ENCODE measurements around the gene MORC4. TPM values are rescaled to one million over a fixed set of nuclear protein-coding genes. Genes with fewer than 3 reads are reported as not detected.

MORC4 gene
- total RNA-seq (2022; extraction: Qiagen RNA extraction), result 28.7 to 42.6 TPM (median 30.1 TPM) in 5 replicates

DNA sequence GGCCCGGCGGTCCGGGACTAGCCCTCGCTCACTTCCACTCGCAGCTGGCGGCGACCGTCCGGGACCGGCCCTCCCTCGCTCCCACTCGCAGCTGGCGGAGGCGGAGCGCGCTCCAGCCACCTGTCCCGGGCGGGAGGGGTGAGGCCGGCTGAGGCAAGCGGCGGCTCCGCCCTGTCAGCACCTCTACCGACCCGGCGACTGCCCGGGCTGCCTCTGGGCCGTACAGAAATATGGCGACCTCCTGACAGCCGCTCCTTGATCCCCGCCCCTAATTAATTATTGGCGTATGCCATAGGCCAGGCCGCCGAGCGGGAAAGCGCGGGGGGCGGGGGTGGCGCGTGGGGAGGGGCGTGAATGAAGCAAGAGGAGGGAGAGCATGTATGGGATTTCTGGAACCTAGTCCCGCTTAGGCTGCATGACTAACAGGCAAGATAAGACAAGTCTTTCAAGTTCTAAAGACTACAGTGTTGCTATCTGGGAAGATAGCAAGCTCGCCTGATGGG, at the start of gene MORC4:
MORC4 (minus strand) TSS at position 200 of the 503 bp plus-strand sequence. CDS start 243 bp downstream, outside the sequence.

GRCh38 chrX:106919932-106920452, 80.0 kb downstream of the MORC4 start, which contains the start of gene CLDN2:
Gene CLDN2 (plus strand): TSS chrX:106920402. CDS start chrX:106928229, 7,827 bp downstream.

GRCh38 chrX:106903291-106903824, 96.7 kb downstream of the MORC4 start, which contains the start of gene RIPPLY1:
Gene RIPPLY1 (minus strand): TSS chrX:106903341. CDS start chrX:106903287, 54 bp downstream.

Other genes with a start within 250 kb of the MORC4 start
- gene TBC1D8B, start 197.5 kb downstream of the MORC4 start, total RNA-seq (2022; extraction: Qiagen RNA extraction), result 0.75 to 1.7 TPM (median 1.1 TPM) in 5 replicates
- 0.10 to 0.12 TPM in 2 of 5 replicates, not detected in the others for gene RIPPLY1, start 96.9 kb downstream of the MORC4 start, total RNA-seq (2022; extraction: Qiagen RNA extraction)
- 5.8 to 7.4 TPM (median 7.3 TPM) in 5 replicates for gene CLDN2, start 79.8 kb downstream of the MORC4 start, total RNA-seq (2022; extraction: Qiagen RNA extraction)
- gene RBM41, start 118.6 kb upstream of the MORC4 start, total RNA-seq (2022; extraction: Qiagen RNA extraction), result 7.1 to 11.0 TPM (median 9.4 TPM) in 5 replicates
- 13.4 to 17.9 TPM (median 13.9 TPM) in 5 replicates for gene NUP62CL, start 206.2 kb upstream of the MORC4 start, total RNA-seq (2022; extraction: Qiagen RNA extraction)
- gene DNAAF6, start 206.4 kb upstream of the MORC4 start, total RNA-seq (2022; extraction: Qiagen RNA extraction), result not detected in 5 replicates

All from A549 treated with Hydrocortisone at 1 μM for 4 hours (cell line).